HG03066 (cell line): ENCODE measurements around the gene RFX3.

Source experiments
- ATAC-seq: cut with Tn5 transposase; IDR thresholded peaks from one replicate; pipeline ENCODE4 v1.9.1; 2021; ENCODE audit warnings: low read depth; ENCODE audit not compliant: unreplicated experiment

RFX3 gene

DNA sequence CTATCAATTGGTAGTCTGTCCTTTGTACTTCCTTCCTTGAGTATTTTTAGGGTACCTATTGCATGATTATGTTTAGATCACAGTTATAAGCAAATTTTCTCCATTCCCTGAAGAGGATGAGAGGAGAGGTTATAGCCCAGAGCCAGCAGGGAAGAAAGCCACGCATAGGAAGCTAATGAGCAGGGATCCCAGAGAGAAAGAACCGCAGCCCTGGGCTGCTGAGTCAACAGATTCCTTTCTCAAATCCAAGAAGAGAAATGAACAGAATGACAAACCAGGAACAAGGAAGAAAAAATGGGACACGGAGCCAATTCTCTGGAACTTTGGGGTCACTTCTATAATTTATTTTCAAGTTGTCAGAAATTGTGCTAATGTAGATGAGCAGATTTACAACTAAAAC, 284.5 kb downstream of the RFX3 start:
- ATAC-seq: no peak

DNA sequence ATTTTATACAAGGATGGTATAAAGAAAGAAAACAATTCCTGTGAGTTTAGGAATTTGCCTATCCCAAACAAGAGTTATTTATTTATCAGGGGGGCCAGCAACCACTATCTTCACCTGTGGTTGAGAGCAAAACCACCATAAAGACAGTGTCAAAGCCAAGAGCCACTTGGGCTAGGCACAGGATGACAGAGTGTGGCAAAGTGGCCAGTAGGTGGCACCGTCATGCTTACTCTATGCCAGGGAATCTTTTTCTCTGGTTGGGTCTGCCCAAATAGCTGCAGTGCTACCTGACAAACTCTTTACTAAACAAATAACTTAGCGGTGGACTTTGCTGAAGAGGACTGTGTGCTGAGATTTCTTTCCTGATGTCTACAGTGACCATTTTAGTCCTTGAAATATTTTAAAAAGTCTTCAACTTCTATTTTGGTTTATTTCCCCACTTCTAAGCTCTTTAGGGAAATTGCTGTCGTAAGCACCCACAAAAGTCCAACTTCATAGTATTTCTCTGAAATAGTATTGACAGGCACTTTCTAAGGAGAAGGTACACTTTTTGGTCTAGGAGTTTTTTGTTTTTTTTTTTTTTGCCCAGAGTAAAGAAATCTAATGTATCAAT, 285.0 kb downstream of the RFX3 start:
- ATAC-seq: peak; percentile 81

DNA sequence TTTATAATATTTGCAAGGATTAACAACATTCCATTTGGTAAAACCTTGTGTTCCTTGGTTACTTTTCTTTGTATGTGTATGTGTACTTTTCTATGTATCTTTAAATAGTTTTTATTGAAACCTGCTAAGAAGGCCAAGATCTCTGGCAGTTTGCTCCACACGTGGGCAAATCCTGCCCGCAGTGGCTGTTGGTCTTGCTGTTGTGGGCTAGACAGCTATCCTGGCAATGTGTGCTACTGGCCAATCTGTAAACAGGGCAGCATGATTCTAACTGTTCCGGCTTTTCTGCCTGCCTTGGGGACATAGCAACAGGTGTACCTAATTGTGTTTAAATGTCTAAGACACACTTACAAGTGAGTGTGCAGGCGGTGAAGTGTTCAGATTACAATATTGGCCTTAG, 286.6 kb downstream of the RFX3 start:
- ATAC-seq: no peak

DNA sequence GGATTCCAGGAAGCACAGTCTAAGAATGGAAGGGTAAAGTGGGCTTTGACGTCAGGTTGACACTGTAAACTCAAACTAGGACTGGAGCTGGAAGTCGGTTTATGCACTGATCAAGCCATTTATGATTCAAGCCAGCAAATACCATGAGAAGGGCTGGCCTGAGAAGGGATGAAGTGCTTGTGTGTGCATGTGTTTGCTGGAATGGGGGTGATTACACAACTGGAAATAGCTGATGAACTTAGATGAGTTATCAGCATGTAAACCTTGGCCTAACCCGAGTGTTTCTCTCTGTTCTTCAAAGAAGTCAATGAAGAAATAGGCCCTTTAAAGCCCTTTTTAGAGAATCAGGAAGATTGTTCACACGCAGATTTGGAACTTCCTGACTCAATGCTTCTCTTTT, 287.6 kb downstream of the RFX3 start:
- no peak for ATAC-seq

DNA sequence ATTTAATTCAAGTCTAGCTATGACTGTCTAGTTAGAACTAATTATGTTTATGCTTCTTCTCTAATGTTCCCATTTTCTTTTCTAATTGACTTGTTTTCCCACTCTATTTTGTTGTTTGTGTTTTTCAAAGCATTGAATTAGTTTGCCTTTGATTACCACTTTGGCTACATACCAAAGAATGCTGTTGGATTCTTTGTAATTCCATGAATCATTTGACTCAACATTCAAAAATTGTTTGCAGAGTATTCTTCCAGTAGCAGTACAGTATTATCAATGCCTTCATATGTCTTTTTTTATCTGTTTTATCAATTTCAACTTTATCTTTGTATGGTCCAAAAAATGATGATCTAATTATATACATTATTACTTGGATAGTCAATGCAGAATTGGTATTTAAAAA, 288.7 kb downstream of the RFX3 start:
- ATAC-seq: no peak

DNA sequence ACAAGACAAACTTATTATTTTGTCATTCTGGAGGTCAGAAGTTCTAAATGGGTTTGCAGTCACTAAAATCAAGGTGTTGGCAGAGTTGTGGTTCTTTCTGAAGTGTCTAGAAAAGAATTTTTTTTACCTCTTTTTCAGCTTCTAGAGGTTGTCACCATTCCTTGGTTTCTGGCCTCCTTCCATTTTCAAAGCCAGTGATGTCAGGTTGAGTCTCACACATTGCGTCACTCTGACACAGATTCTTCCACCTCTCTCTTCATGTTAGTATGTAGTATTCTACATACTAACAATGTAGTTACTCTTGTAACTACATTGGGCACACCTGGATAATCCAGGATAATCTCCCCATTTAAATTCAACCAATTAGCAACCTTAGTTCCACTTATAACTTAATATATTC, 290.3 kb downstream of the RFX3 start:
- no peak for ATAC-seq

DNA sequence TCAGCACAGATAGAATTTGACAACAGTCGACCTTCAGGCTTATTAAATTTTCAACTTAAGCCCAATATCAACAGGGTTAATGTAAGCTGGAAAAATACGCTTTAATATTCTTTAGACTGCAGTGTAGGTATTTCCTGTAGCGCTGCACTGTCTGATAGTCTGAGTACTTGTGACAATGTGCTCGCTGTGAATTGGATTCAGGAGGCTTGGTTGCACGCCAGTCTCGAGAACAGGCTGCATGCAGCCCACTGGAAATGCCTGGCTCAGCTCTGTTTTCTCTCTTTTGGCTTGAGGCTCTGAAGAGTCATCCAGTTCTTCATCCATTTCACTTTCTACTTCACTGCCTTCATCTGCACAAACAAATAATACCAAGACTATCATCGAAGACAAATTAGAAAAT, 300.9 kb downstream of the RFX3 start:
- no peak for ATAC-seq

DNA sequence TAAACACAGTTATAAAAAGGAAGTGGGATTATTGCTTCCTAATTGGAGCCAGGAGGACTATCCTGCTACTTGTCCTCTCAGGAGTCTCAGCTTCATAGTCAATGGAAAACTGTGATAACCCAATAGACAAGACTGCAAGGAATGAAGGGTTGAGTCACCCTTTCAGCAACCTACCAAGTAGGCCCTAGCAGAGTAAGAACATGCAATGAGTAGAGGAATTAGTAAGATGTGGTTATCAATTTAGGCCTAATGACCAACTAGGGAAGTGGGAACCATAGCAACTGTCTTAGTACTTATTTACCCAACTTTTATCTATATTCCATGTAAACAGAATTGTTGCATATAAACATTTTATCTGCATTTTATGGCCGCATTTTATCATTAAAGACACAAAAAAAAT, 310.1 kb downstream of the RFX3 start:
- no peak for ATAC-seq

DNA sequence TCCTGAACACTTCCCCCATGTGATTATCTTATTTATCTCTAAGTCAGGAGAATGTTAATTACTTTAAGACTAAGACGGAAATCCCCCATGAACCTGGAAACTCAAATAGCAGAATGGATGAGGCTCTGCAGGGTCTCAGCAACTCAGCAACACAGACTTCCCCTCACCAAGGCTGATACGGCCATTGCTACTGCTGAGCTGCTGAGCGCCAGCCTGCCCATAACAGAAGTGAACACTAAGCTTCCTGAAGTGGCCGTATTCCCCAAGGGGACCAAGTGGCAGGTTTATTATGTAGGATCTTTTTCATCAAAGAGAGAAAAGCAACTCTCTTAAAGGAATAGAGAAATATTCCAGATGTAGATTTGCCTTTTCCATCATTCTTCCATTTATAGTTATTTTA, 311.1 kb downstream of the RFX3 start:
- no peak for ATAC-seq

DNA sequence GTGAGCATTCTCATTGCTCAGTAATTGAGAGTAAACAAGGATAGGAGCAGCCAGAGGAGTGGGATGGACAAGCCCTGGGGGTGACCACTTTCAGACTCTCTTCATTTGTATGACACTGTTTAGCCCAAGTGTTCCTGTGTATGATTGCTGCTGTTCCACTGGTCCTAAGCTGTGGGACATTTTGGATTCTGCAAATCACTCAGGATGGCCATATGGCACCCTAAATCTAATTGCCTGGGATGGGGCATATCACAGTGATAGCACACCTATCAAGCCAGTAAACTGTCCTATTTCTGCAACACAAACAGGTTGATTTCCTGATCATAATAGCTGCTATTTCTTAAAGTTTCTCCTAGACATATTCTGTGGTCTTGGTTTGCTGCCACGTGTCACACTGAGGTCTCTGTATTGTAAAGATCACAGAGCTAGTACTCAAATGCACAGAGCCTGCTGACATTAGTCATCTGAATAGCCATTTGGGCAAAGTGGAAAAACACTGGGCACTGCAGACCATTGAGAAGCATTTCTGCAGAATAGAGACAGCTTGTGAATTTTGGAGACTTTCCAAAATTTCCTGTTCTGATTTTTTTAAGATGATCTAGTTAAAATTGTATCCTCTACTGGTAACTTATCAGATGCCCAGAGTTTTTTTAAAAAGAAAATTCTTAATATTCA, 320.2 kb downstream of the RFX3 start:
- no peak for ATAC-seq

DNA sequence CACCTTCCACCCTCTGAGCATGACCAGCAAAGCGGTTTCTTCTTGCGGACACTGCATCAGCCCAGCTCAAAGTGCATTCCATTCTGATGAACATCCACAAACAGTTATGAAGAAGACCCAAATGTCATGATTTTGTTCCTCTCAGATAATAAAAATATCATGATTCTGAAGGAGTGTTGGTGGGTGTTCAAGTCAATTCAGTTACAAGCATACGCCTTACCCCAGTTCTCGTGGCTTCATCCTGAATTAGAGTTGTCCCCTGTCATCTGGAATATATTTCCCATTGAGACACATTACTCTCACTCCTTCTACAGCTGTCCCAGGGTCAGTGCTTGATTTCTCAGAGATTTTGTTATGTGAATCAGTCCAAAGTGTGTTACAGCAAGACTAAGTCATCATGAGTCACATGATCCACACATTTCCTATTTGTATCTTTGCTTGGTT, 325.4 kb downstream of the RFX3 start:
- ATAC-seq: no peak

DNA sequence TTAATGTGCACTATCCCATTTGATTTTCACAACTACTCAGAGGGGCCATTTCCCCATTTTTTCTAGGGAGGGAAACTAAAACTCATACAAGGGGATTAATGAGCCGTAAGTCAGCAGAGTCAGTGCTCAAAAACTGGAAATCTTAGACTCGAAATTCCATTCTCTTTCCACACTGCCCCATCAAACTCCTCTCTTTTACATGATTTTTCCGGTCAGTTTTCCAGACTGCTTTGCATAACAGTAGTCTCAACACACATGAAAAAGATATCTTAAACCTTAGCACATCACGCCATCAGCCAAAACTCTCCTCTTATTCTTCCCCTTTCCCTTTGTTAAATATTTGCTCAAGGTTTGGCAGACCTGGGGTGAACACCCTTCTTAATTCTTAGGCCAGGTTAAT, 332.0 kb downstream of the RFX3 start:
- no peak for ATAC-seq

DNA sequence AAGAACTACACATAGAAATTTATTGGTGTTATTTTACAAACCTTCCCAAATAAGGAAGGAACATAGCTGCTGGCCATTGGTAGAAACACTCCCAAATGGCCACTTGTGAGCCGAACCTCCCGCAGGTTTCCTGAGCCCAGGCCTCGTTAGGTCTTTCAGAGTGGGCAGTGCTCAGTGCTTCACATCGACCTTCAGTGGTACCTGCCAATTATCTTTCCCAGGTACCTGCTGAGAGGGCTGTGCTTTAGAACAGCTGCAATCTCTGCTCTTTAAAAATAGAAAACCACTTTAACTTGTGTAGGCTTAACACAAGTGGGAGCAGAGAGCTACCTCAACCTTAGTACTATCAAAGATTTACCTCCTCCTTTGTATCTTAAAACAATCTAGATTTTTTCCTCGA, 334.1 kb downstream of the RFX3 start:
- ATAC-seq: no peak

DNA sequence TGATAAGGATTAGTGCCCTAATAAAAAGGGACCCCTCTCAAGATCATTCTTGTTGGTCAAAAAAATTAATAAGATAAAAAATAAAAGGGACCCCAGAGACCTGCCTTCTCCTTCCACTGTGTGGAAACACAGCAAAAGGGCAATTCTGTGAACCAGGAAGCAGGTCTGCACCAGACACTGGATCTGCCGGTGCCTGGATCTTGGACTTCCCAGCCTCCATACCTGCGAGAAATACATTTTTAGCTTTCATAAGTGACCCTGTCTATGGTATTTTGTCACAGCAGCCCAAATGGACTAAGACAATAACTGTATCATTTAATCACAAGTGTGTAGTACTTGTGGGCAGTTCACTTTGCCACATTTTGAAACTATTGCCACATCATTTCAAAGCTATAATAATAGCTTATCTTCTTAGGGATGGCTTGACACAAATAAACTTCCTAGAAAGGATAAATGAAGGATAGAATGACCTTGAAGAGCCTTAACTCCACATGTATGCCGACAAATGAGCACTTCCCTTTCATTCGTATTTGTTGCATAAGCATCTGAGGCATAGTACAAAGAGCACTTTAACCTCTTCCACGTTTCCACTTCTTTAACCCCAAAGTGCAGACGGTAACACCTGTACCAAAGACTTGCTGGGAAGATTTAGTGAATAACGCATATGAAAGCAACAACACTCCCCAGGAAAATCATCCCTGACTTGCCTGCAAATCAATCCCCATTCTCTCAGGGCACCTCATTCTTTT, 336.5 kb downstream of the RFX3 start:
- no peak for ATAC-seq

DNA sequence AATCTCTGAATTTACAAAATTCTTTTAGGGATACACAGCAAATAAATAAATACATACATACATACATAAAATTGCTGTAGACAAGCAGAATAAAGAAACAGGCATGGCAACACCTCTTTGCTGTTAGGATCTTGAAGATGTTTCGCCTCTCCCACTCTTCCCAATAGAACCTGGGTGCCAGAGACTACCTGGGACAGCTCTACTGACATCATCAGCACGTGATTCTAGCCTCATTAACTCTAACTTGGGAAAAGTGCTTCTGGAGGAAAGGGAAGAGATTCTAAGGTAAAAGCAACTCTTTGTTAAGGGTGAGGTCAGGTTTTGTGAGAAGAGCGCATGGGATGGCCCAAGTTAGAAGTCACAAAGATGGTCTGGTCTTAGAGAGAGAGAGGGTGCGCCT, 339.1 kb downstream of the RFX3 start:
- no peak for ATAC-seq

DNA sequence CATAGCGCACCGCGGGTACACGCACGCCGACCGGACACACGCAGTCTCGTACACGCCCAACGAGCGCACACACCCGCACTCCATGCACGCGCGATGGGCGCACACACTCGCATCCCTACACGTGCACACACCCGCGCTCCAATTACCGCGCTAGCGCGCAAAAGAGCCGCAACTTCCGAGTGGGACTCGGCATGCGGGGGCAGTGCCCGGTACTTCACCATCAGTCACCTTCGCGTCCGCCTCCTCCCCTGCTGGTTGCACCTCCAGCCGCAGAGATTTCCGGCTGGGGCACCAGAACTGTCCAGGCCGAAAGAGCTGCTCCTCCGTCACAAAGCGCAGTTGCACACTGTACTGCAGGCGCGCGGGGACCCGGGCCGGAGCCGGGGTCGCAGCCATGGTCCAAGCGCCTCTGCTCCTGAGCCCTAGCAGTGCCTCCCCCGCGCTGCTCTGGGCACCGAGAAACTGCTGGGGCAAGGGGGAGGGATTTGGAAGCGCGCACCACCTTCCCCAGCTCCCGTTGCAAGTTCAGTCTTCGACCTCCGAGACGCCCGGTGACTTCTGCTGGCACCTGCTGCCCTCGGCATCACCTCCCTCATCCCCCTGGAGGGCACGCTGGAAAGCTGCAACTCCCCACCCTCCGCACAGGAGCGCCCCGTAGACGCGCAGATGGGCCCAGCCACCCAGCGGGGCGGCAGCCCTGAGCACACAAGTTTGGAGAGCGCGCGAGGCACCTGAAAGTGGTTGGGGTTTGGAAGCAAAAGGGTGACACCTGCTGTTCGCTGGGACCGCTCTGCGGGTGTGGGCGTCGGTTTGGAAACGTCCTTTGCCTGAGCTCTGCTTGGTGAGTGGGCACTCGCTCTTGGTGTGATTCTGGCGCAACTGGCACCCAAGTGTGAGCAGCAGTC, 344.5 kb downstream of the RFX3 start:
- ATAC-seq: no peak

DNA sequence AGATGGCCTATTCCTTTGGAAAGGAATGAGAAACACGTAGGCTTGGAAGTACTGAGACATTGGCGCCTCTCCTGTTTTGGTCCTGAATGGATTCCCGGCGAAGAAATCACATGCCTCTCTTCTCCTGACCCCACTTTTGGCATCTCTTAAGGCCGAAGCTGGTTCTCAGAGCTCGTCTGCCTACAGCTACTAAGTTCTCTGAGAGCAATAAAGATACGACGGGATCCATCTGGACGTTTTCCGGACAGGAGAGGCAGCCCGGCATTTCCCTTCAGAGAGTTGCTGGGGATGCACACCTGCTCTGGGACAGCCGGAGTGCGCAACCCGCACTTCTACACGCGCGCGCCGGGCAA, 345.1 kb downstream of the RFX3 start:
- no peak for ATAC-seq

DNA sequence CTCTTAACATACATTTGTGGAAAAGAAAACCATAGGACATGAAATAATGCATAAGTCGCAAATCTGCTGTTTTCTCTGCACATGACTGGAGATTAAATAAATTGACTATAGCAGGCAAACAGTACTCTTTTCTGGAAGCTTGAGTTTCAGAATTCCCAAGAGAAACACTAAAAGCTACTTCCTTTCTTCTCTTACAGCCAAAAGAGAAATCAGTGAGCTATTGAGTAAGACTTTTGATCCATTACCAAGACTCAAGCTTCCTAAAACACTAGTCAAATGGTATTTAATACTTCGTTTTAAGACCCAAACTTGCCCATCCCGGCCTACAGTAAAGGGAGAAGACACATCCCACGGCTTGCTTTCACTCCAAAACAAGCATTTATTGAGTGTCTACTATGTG, 346.1 kb downstream of the RFX3 start:
- ATAC-seq: no peak

DNA sequence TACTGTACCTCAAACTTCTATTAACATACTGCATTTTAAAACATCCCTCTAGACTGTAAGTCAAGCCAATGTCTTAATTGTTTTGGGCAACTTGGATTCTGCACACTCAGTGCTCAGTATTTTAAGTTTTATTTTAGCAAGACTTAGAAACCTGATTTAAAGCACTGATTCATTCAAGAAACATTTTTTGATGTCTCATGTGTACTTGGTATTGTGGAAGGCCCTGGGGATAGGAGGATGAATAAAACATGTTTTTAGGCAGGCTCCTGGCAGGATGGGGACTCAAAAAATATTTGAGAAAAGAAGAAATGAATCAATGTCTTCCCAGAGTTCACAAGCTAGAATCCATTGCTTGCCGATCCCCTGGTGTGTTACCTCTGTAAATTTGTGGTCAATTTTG, 347.9 kb downstream of the RFX3 start:
- no peak for ATAC-seq

DNA sequence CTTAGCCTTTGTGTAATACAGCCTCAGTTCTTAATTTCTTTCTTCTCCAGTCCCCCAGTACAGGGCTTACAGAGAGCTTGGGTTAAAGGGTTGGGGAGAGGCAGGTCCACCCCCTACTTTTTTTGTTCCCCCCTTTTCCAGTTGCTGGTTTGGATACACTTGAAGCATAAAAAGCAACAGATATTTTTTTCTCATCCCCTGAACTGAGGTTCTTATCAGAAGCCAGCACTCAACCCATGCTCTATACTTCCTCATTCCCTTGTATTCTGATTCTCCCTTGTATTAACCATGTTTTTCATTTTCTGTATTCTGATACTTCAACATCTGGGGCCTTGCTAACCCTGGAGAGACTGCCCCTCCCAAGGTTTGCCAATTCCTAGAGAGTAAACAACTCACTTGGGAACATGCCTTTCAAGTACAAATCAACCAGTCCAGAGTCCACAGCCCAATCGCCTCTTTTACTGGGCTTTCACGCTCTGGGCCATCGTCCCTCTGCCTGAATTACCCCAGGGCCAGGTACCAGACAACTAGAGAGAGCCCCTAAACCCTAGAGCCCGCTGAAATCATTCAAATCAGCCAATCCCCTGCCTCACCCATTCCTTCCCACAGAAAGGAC, 348.5 kb downstream of the RFX3 start:
- ATAC-seq: no peak

DNA sequence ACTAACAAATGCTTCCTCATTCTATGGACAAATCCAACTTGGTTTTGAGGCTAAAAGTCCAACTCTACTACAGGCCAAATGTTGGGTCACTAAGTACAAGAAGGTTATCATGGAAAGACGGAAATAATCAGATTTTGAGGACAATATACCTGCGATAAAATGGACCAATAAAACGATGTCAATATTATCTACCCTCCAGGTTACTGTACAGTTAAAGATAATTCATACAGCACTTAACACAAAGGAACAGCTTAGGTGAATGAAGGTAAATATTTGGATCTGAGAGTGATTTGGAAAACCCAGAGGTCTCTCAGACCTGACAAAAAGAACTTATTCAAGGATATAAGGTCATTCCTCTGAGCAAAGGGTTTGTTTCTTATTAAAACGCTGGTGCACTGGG, 352.4 kb downstream of the RFX3 start:
- ATAC-seq: no peak
